ENCODE measurements around the gene EIF3A. TPM values are rescaled to one million over a fixed set of nuclear protein-coding genes. Genes with fewer than 3 reads are reported as not detected.

EIF3A gene
- total and polyA plus RNA-seq, 4 donors, result 27.5 to 88.9 (median 47.6) TPM

GRCh38 chr10:118994321-118994720 lies 86.3 kb downstream of the EIF3A start:
- H3K9me3 ChIP-seq (ENCODE audit: control insufficient read depth in 4 of 4, low read length in 3 of 4), result no peaks in the 10 kb centered on the region
- H3K4me1 ChIP-seq (ENCODE audit: control insufficient read depth in 4 of 4, insufficient read depth in 4 of 4, low read length in 3 of 4), result no peaks in the 10 kb centered on the region
- WGBS, result 89% methylated on average over 2 of the region's 2 CpGs
- no peak overlapping the region for H3K9ac ChIP-seq (ENCODE audit: low read depth in 1 of 2, low read length in 2 of 2)
- no peaks in the 10 kb centered on the region for H3K27me3 ChIP-seq (ENCODE audit: control insufficient read depth in 4 of 4, insufficient read depth in 4 of 4, low read length in 3 of 4)
- TF ChIP-seq RXRA (IDR thresholded peaks at IDR 0.05) (no peak), YY1 (IDR thresholded peaks at IDR 0.05) (no peak), ZBTB33 (IDR thresholded peaks at IDR 0.05) (no peak), HNF4A (conservative IDR thresholded peaks at IDR 0.05) (no peak), SP1 (IDR thresholded peaks at IDR 0.05) (no peak), TAF1 (conservative IDR thresholded peaks at IDR 0.05) (no peak), GABPA (IDR thresholded peaks at IDR 0.05 in 1 of 2, conservative IDR thresholded peaks at IDR 0.05 in 1 of 2) (no peak), FOXA2 (IDR thresholded peaks at IDR 0.05) (no peak), JUND (IDR thresholded peaks at IDR 0.05) (no peak), HNF4G (IDR thresholded peaks at IDR 0.05) (no peak), FOXA1 (IDR thresholded peaks at IDR 0.05) (no peak), MAX (IDR thresholded peaks at IDR 0.05) (no peak), CTCF (IDR thresholded peaks at IDR 0.05; ENCODE audit: low read depth, low read length, missing input control) (no peak), REST (IDR thresholded peaks at IDR 0.05) (no peak), RAD21 (IDR thresholded peaks at IDR 0.05) (no peak), ATF3 (IDR thresholded peaks at IDR 0.05) (no peak)
- H3K36me3 ChIP-seq (ENCODE audit: control insufficient read depth in 4 of 4, insufficient read depth in 3 of 4, low read depth in 1 of 4, low read length in 3 of 4), result no peaks in the 10 kb centered on the region
- no peak overlapping the region for H3K4me3 ChIP-seq (ENCODE audit: low read depth in 1 of 3, low read length in 3 of 3)
- no peak for DNase-seq (ENCODE audit: low spot score)
- no peak overlapping the region for H3K27ac ChIP-seq (ENCODE audit: low read depth in 1 of 2, low read length in 2 of 2)

GRCh38 chr10:118993214-118993613 lies 87.4 kb downstream of the EIF3A start:
- WGBS, result 87% methylated on average over 3 of the region's 3 CpGs
- Histone ChIP-seq H3K9ac (ENCODE audit: low read depth in 1 of 2, low read length in 2 of 2) (no peak overlapping the region), H3K27me3 (ENCODE audit: control insufficient read depth in 4 of 4, insufficient read depth in 4 of 4, low read length in 3 of 4) (no peaks in the 10 kb centered on the region), H3K36me3 (ENCODE audit: control insufficient read depth in 4 of 4, insufficient read depth in 3 of 4, low read depth in 1 of 4, low read length in 3 of 4) (no peaks in the 10 kb centered on the region), H3K4me1 (ENCODE audit: control insufficient read depth in 4 of 4, insufficient read depth in 4 of 4, low read length in 3 of 4) (no peaks in the 10 kb centered on the region), H3K9me3 (ENCODE audit: control insufficient read depth in 4 of 4, low read length in 3 of 4) (no peaks in the 10 kb centered on the region), H3K4me3 (ENCODE audit: low read depth in 1 of 3, low read length in 3 of 3) (no peak overlapping the region), H3K27ac (ENCODE audit: low read depth in 1 of 2, low read length in 2 of 2) (no peak overlapping the region)
- no peak for DNase-seq (ENCODE audit: low spot score)
- TF ChIP-seq YY1 (IDR thresholded peaks at IDR 0.05) (no peak), TAF1 (conservative IDR thresholded peaks at IDR 0.05) (no peak), HNF4A (conservative IDR thresholded peaks at IDR 0.05) (no peak), SP1 (IDR thresholded peaks at IDR 0.05) (no peak), HNF4G (IDR thresholded peaks at IDR 0.05) (no peak), GABPA (IDR thresholded peaks at IDR 0.05 in 1 of 2, conservative IDR thresholded peaks at IDR 0.05 in 1 of 2) (no peak), JUND (IDR thresholded peaks at IDR 0.05) (no peak), REST (IDR thresholded peaks at IDR 0.05) (no peak), NR2F2 (IDR thresholded peaks at IDR 0.05) (no peak), ZBTB33 (IDR thresholded peaks at IDR 0.05) (no peak), EGR1 (IDR thresholded peaks at IDR 0.05; ENCODE audit: low read depth in 2 of 2) (no peak), ATF3 (IDR thresholded peaks at IDR 0.05) (no peak)

Data from liver (tissue), 9 donors.